HepG2 (cell line): ENCODE measurements around the gene MIA2. TPM values are rescaled to one million over a fixed set of nuclear protein-coding genes. Genes with fewer than 3 reads are reported as not detected.
"Not testable (repeated sequence)": the region's sequence is repeated elsewhere in the genome, so short reads cannot be mapped to it uniquely, and the experiment has no call there.

Source experiments
- ATAC-seq: fragments of 200-7000 bp; cut with Tn5 transposase; 3 replicates; pipeline ENCODE4 v1.9.1; 2020; ENCODE audit warnings: mild to moderate bottlenecking, moderate library complexity
- BruUV-seq: library from RNA; stranded (reverse); fragments of 400-500 nt; replicated peaks from 2 replicates; lab custom pipeline; 2021; lab: Mats Ljungman, UMichigan
- CTCF ChIA-PET: fragments of 300-600 bp; formaldehyde crosslinking; extraction: SDS; loops from one replicate; lab custom pipeline; 2021; ENCODE audit warnings: low total read pairs, inconsistent platforms, low intra/inter-chr PET ratio; lab: Yijun Ruan, JAX
- POLR2A ChIA-PET: fragments of 350-600 bp; sonication (Branson Sonifier 250); formaldehyde crosslinking; loops from one replicate; lab custom pipeline; 2020; ENCODE audit warnings: antibody characterized with exemption, inconsistent platforms; lab: Yijun Ruan, JAX
- DNase-seq: peaks from one replicate; pipeline ENCODE4 v3.0.0-alpha.2; 2015; ENCODE audit warnings: low spot score
- FAIRE-seq: peaks from 3 replicates; lab custom pipeline; 2011; peaks lifted over from hg19 to GRCh38; lab: Jason Lieb, UNC
- H2AFZ ChIP-seq: one replicate; pipeline ENCODE4 v1.6.1; 2011; ENCODE audit warnings: low read length, inconsistent platforms
- H3K27ac ChIP-seq: fragments of 300-600 bp; 3 replicates; pipeline ENCODE4 v1.8.0; 2011; ENCODE audit warnings: mixed run types, mild to moderate bottlenecking, mixed read lengths, low read length, inconsistent platforms; ENCODE audit not compliant: insufficient read depth; ENCODE audit errors: extremely low read length
- H3K27me3 ChIP-seq, 2 experiments: fragments of 200-600 bp in 1 of 2; 2 replicates in 1 of 2; 3 replicates in 1 of 2; pipeline versions ENCODE4 v1.6.0 to v1.8.0; 2011; ENCODE audit warnings: low read length in 2 of 2, mild to moderate bottlenecking in 2 of 2, moderate library complexity in 2 of 2, inconsistent platforms in 1 of 2; ENCODE audit not compliant: insufficient read depth in 2 of 2, control insufficient read depth in 1 of 2
- H3K36me3 ChIP-seq, 2 experiments: fragments of 200-600 bp in 1 of 2; replicated peaks in 1 of 2; 2 replicates in 1 of 2; 3 replicates in 1 of 2; pipeline versions ENCODE4 v1.5.1 to v1.8.0; 2011; ENCODE audit warnings: low read length in 2 of 2, inconsistent platforms in 1 of 2; ENCODE audit not compliant: insufficient read depth in 2 of 2, control insufficient read depth in 1 of 2
- H3K4me1 ChIP-seq: 2 replicates; pipeline ENCODE4 v1.5.1; 2012; ENCODE audit warnings: low read length, inconsistent platforms; ENCODE audit not compliant: insufficient read depth
- H3K4me2 ChIP-seq: 2 replicates; pipeline ENCODE4 v1.6.0; 2011; ENCODE audit warnings: low read depth, low read length, inconsistent platforms
- H3K4me3 ChIP-seq, 3 experiments: fragments of 200-600 bp in 1 of 3; sonication (generic), shearing (Covaris generic) in 1 of 3; replicated peaks in 1 of 3; 2 replicates each; pipeline ENCODE4 v1.5.1; 2011 to 2016; ENCODE audit warnings: low read length in 3 of 3, inconsistent platforms in 2 of 3, low read depth in 2 of 3, mild to moderate bottlenecking in 2 of 3, control low read depth in 1 of 3, mixed read lengths in 1 of 3; ENCODE audit not compliant: insufficient read depth in 1 of 3
- H3K79me2 ChIP-seq: one replicate; pipeline ENCODE4 v1.6.1; 2011; ENCODE audit warnings: low read length, inconsistent platforms; ENCODE audit not compliant: insufficient read depth
- H3K9ac ChIP-seq: 2 replicates; pipeline ENCODE4 v1.6.0; 2011; ENCODE audit warnings: mild to moderate bottlenecking, low read depth, low read length, inconsistent platforms; ENCODE audit not compliant: insufficient read depth
- H3K9me3 ChIP-seq: 2 replicates; pipeline ENCODE4 v1.5.1; 2012; ENCODE audit warnings: mild to moderate bottlenecking, low read length
- H4K20me1 ChIP-seq: 2 replicates; pipeline ENCODE4 v1.6.0; 2011; ENCODE audit warnings: inconsistent platforms, mild to moderate bottlenecking, low read length, moderate library complexity; ENCODE audit not compliant: insufficient read depth
- RCOR2 ChIP-seq: IDR thresholded peaks from 2 replicates; pipeline ENCODE4 v1.6.1; 2016; ENCODE audit warnings: missing biosample characterization, missing genetic modification reagents
- ZBTB20 ChIP-seq: sonication (generic); formaldehyde crosslinking; IDR thresholded peaks from 2 replicates; pipeline ENCODE4 v1.8.1; 2023; ENCODE audit warnings: missing genetic modification reagents, low read depth, mild to moderate bottlenecking, borderline replicate concordance
- ZFP90 ChIP-seq: sonication (generic); formaldehyde crosslinking; IDR thresholded peaks from 2 replicates; pipeline ENCODE4 v1.8.0; 2022; ENCODE audit warnings: missing genetic modification reagents, mild to moderate bottlenecking, inconsistent platforms, borderline replicate concordance
- ZNF382 ChIP-seq: sonication (generic); formaldehyde crosslinking; IDR thresholded peaks from 2 replicates; pipeline ENCODE4 v1.5.0; 2020; ENCODE audit warnings: missing genetic modification reagents, mild to moderate bottlenecking, borderline replicate concordance
- ZNF543 ChIP-seq: sonication (generic); formaldehyde crosslinking; IDR thresholded peaks from 2 replicates; pipeline ENCODE4 v1.4.0; 2020; ENCODE audit warnings: mild to moderate bottlenecking, missing genetic modification reagents
- ZNF629 ChIP-seq: sonication (generic); formaldehyde crosslinking; conservative IDR thresholded peaks from 2 replicates; pipeline ENCODE4 v1.5.0; 2020; ENCODE audit warnings: missing genetic modification reagents
- ZNF766 ChIP-seq: sonication (generic); formaldehyde crosslinking; IDR thresholded peaks from 2 replicates; pipeline ENCODE4 v1.5.0; 2020; ENCODE audit warnings: missing genetic modification reagents, borderline replicate concordance
- ZNF770 ChIP-seq: sonication (generic); formaldehyde crosslinking; IDR thresholded peaks from 2 replicates; pipeline ENCODE4 v1.5.0; 2020; ENCODE audit warnings: mild to moderate bottlenecking, missing genetic modification reagents
- WGBS: methylation state at CpG from one replicate; pipeline ENCODE4 v1.1.6; 2017; ENCODE audit warnings: low lambda C conversion rate; 5-methylcytosine and 5-hydroxymethylcytosine counted together
- in situ Hi-C: cut with HindIII; loops from 2 replicates; pipeline ENCODE4 v1.10.0; 2017; ENCODE audit warnings: low pct_unique_long_range_greater_than_20kb; ENCODE audit not compliant: extremely low pct_ligation_motif_present
- intact Hi-C: fragments of 100-400 bp; cut with micrococcal nuclease; formaldehyde crosslinking; loops from one replicate; pipeline ENCODE4 v1.10.0; 2022; ENCODE audit not compliant: unreplicated experiment
- polyA plus RNA-seq, 8 experiments: library from polyadenylated mRNA; depleted of rRNA in 3 of 8; stranded (reverse) in 7 of 8; unstranded in 1 of 8; fragments of >200 nt; fragmentation: Illumina TruSeq in 4 of 8; extraction: Trizol in 4 of 8; gene quantifications; 2 replicates each; pipeline versions ENCODE4 v1.2.1 to v1.2.3, GENCODE V29; 2011 to 2016; ENCODE audit warnings: low read depth in 4 of 8, missing spikeins in 1 of 8, mixed read lengths in 1 of 8; ENCODE audit not compliant: insufficient read depth in 1 of 8
- total RNA-seq, 5 experiments: library from RNA; depleted of rRNA; stranded (reverse); fragments of >200 nt; fragmentation: Illumina TruSeq; extraction: Trizol; gene quantifications; 2 replicates each; pipeline ENCODE4 v1.2.3, GENCODE V29; 2016; ENCODE audit warnings: low read depth in 1 of 5

The MIA2 gene
- total and polyA plus RNA-seq, 2 of the 13 experiments (the other 11 are each of a cell fraction or from before 2014, with no cell fraction given): 134 to 158 TPM

DNA sequence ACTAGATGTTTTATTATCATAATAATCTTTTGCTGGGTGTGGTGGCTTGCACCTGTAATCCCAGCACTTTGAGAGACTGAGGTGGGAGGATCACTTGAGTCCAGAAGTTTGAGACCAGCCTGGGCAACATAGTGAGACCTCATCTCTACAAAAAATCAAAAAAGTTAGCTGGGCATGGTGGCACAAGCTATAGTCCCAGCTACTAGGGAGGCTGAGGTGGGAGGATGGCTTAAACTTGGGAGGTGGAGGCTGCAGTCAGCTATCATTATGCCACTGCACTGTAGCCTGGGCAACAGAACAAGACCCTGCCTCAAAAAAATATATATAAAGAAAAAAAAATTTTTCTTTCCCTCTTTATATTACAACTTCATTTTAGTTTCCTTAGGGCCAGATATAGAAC lies 1.8 kb downstream of the MIA2 start:
- Histone ChIP-seq H3K4me3 (peak overlapping the region in 1 of 3 experiments; percentile 15; a peak in 1 of 6 replicates), H3K79me2 (peaks cover 15% of the 10 kb centered on the region), H3K4me2 (peak overlapping the region; percentile 49; the same call in 1 of the 2 replicates), H3K4me1 (peaks cover 27% of the 10 kb centered on the region)
- H3K36me3 ChIP-seq, DNase-seq, ATAC-seq, FAIRE-seq, H3K9me3 ChIP-seq, H3K27ac ChIP-seq, H3K9ac ChIP-seq, CTCF ChIA-PET, BruUV-seq, H4K20me1 ChIP-seq, H3K27me3 ChIP-seq, H2AFZ ChIP-seq, in situ Hi-C loops: not testable (repeated sequence)
- POLR2A ChIA-PET: interaction anchor here (1.1 to 5.6 kb wide), 3 partner anchors 32 to 133 kb away, joined by 5 to 112 read pairs (median 10); partner anchors contain the start of gene TRAPPC6B
- peak; percentile 93 for TF ChIP-seq ZNF770 (CRISPR knock-in tag)
- 0 out of 2 replicates have a peak, but pooled peaks have one; percentile 56 for TF ChIP-seq ZFP90 (CRISPR knock-in tag)
- peak; percentile 39; the same call in 1 of the 2 replicates for TF ChIP-seq ZNF543 (CRISPR knock-in tag)
- TF ChIP-seq RCOR2: peak; percentile 13; the same call in 1 of the 2 replicates
- 0 out of 2 replicates have a peak, but pooled peaks have one; percentile 40 for TF ChIP-seq ZNF766 (CRISPR knock-in tag)
- intact Hi-C loops: loop anchor here (10.0 kb wide), 1 partner anchor 211 kb away; no protein-coding TSS in a partner anchor

DNA sequence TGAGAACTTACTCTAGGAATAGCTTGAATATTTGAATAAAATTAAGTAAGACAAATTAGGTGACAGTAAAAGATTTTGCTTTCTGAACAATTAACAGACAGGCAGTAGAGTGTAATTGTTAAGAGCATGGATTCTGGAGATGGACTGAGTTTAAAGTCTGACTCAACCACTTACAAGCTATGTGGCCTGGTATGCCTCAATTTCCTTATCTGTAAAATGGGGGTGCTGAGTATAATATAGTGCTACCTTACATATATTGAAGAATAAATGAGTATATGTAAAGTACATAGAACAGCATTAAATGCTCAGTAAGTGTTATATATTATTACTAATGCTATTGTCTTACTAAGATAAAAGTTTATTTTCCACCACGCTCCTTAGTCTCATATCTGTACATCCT lies 7.1 kb downstream of the MIA2 start:
- H2AFZ ChIP-seq: no peak overlapping the region
- BruUV-seq: no TSS peak
- no peak overlapping the region for H3K9ac ChIP-seq
- no peak for ATAC-seq
- intact Hi-C loops (loop anchor here (2.0 kb wide), 1 partner anchor 18 kb away; no protein-coding TSS in a partner anchor), in situ Hi-C loops (no loop called here)
- no peak overlapping the region for H3K27ac ChIP-seq
- no peak for DNase-seq
- peaks cover 5% of the 10 kb centered on the region for H3K79me2 ChIP-seq
- no peaks in the 10 kb centered on the region for H3K9me3 ChIP-seq
- peaks cover 16 to 22% of the 10 kb centered on the region in 2 experiments for H3K36me3 ChIP-seq
- peaks cover 10% of the 10 kb centered on the region for H3K4me1 ChIP-seq
- H3K4me2 ChIP-seq: no peak overlapping the region
- WGBS: 98% methylated on average over 1 of the region's 1 CpG
- peak; percentile 76 for TF ChIP-seq ZNF629 (CRISPR knock-in tag)
- TF ChIP-seq ZNF382 (CRISPR knock-in tag): 0 out of 2 replicates have a peak, but pooled peaks have one; percentile 36
- TF ChIP-seq ZBTB20 (CRISPR knock-in tag): no peak
- H3K27me3 ChIP-seq: no peaks in the 10 kb centered on the region; a peak in 1 of 5 replicates
- H3K4me3 ChIP-seq: no peak overlapping the region
- H4K20me1 ChIP-seq: no peaks in the 10 kb centered on the region
- FAIRE-seq: no peak
- ChIA-PET CTCF (no interaction called here), POLR2A (interaction anchor here (0.6 to 5.8 kb wide), 3 partner anchors 26 to 139 kb away, joined by 3 to 26 read pairs (median 4); partner anchors contain the start of gene GEMIN2)
